HG03066 (cell line): ENCODE measurements around the gene MCUB.

Source experiments
- ATAC-seq: cut with Tn5 transposase; IDR thresholded peaks from one replicate; pipeline ENCODE4 v1.9.1; 2021; ENCODE audit warnings: low read depth; ENCODE audit not compliant: unreplicated experiment

Gene MCUB

GRCh38 chr4:109719604-109720003 lies 159.6 kb downstream of the MCUB start:
- no peak for ATAC-seq

GRCh38 chr4:109721033-109721432 lies 161.0 kb downstream of the MCUB start:
- ATAC-seq: no peak

GRCh38 chr4:109722357-109722756 lies 162.3 kb downstream of the MCUB start:
- ATAC-seq: no peak

- ATAC-seq: no peak
These were observed 163.1 kb downstream of the MCUB start for GRCh38 chr4:109723110-109723509.

- ATAC-seq: no peak
These were observed 168.3 kb downstream of the MCUB start for GRCh38 chr4:109728385-109728784.

- ATAC-seq: no peak
These were observed 169.2 kb downstream of the MCUB start for GRCh38 chr4:109729117-109729717.

GRCh38 chr4:109729718-109730618 lies 169.9 kb downstream of the MCUB start, which contains the start of gene PLA2G12A:
Gene PLA2G12A (minus strand): TSS chr4:109730070. CDS start chr4:109729809, 261 bp downstream.
- peak; percentile 74 for ATAC-seq

- no peak for ATAC-seq
These were observed 170.8 kb downstream of the MCUB start for GRCh38 chr4:109730619-109731545.

GRCh38 chr4:109733728-109734127 lies 173.7 kb downstream of the MCUB start:
- ATAC-seq: no peak

GRCh38 chr4:109735566-109736365 lies 175.7 kb downstream of the MCUB start:
- ATAC-seq: no peak
